Common myeloid progenitor, CD34-positive (primary cell): ENCODE data around the gene FOXL1.

Experiments used
- CTCF ChIA-PET: fragments of 350-600 bp; sonication (Branson Sonifier 250); formaldehyde crosslinking; loops from one replicate; lab custom pipeline; 2021; ENCODE audit warnings: antibody characterized with exemption; lab: Charles Lee
- POLR2A ChIA-PET: fragments of 350-600 bp; sonication (Branson Sonifier 250); formaldehyde crosslinking; loops from one replicate; lab custom pipeline; 2021; ENCODE audit warnings: antibody characterized with exemption; lab: Charles Lee
- DNase-seq, 3 donors: peaks; one replicate each; pipeline versions ENCODE4 v3.0.0 to v3.0.0-alpha.2; 2013
- H3K27ac ChIP-seq, 2 experiments: 1 replicate in 1 of 2; 2 replicates in 1 of 2; pipeline ENCODE4 v1.7.0; 2013; ENCODE audit warnings: inconsistent platforms in 2 of 2, low read length in 2 of 2, mild to moderate bottlenecking in 2 of 2, low read depth in 1 of 2, moderate library complexity in 1 of 2; ENCODE audit not compliant: severe bottlenecking in 2 of 2, insufficient read depth in 1 of 2, poor library complexity in 1 of 2
- H3K27me3 ChIP-seq, 5 experiments: replicated peaks in 2 of 5; 1 replicate in 3 of 5; 2 replicates in 2 of 5; pipeline versions ENCODE4 v1.6.1 to v1.7.0; 2013; ENCODE audit warnings: low read length in 4 of 5, mild to moderate bottlenecking in 2 of 5, moderate library complexity in 2 of 5, inconsistent platforms in 1 of 5; ENCODE audit not compliant: insufficient read depth in 5 of 5, control insufficient read depth in 4 of 5
- H3K36me3 ChIP-seq, 4 experiments: 1 replicate in 2 of 4; 2 replicates in 2 of 4; pipeline versions ENCODE4 v1.6.1 to v1.7.0; 2013; ENCODE audit warnings: low read length in 3 of 4, control low read depth in 1 of 4, mild to moderate bottlenecking in 1 of 4; ENCODE audit not compliant: control insufficient read depth in 4 of 4, insufficient read depth in 4 of 4
- H3K4me1 ChIP-seq, 4 experiments: 1 replicate in 3 of 4; 2 replicates in 1 of 4; pipeline versions ENCODE4 v1.6.1 to v1.7.1; 2013; ENCODE audit warnings: low read length in 3 of 4, mild to moderate bottlenecking in 3 of 4, control low read depth in 1 of 4, inconsistent platforms in 1 of 4, moderate library complexity in 1 of 4; ENCODE audit not compliant: control insufficient read depth in 4 of 4, insufficient read depth in 4 of 4; ENCODE audit errors: control extremely low read depth in 1 of 4
- H3K4me3 ChIP-seq, 7 experiments: 1 replicate in 4 of 7; 2 replicates in 3 of 7; pipeline versions ENCODE4 v1.5.1 to v1.7.0; 2013; ENCODE audit warnings: mild to moderate bottlenecking in 7 of 7, low read length in 6 of 7, moderate library complexity in 6 of 7, inconsistent platforms in 2 of 7, low read depth in 2 of 7, control low read depth in 1 of 7; ENCODE audit not compliant: insufficient read depth in 4 of 7, control insufficient read depth in 1 of 7; ENCODE audit errors: extremely low read depth in 1 of 7
- H3K9me3 ChIP-seq, 5 experiments: 1 replicate in 4 of 5; 2 replicates in 1 of 5; pipeline versions ENCODE4 v1.6.1 to v1.7.1; 2013; ENCODE audit warnings: low read length in 4 of 5, mild to moderate bottlenecking in 2 of 5, inconsistent platforms in 1 of 5, low read depth in 1 of 5, moderate library complexity in 1 of 5; ENCODE audit not compliant: control insufficient read depth in 4 of 5, insufficient read depth in 2 of 5; ENCODE audit errors: control extremely low read depth in 1 of 5
- WGBS: methylation state at CpG from one replicate; pipeline ENCODE4 v1.1.5; 2013; ENCODE audit not compliant: insufficient coverage; 5-methylcytosine and 5-hydroxymethylcytosine counted together

The FOXL1 gene

GRCh38 chr16:86547286-86547685, 31.1 kb upstream of the FOXL1 start:
- no peak for DNase-seq
- Histone ChIP-seq H3K36me3 (peaks cover 7 to 62% (median 40%) of the 10 kb centered on the region in 4 experiments), H3K27me3 (no peaks in the 10 kb centered on the region), H3K4me3 (no peak overlapping the region), H3K27ac (no peak overlapping the region), H3K9me3 (no peaks in the 10 kb centered on the region), H3K4me1 (no peaks in the 10 kb centered on the region)
- CTCF ChIA-PET: interaction anchor here (1.3 kb wide), 1 partner anchor 17 kb away, joined by 3 read pairs; no protein-coding TSS in a partner anchor
- 98% methylated on average over 9 of the region's 11 CpGs for WGBS
- POLR2A ChIA-PET: interaction anchor here (0.5 kb wide), 1 partner anchor 11 kb away, joined by 5 read pairs; no protein-coding TSS in a partner anchor

- ChIA-PET CTCF (interaction anchor here (1.1 kb wide), 1 partner anchor 514 kb away, joined by 5 read pairs; no protein-coding TSS in a partner anchor), POLR2A (no interaction called here)
- H3K27me3 ChIP-seq: no peaks in the 10 kb centered on the region
- WGBS: 86% methylated on average over 7 of the region's 8 CpGs
- no peak overlapping the region for H3K27ac ChIP-seq
- DNase-seq: no peak
- peaks cover under 1 to 4% (median 3%) of the 10 kb centered on the region in 4 experiments for H3K4me1 ChIP-seq
- H3K4me3 ChIP-seq: no peak overlapping the region
- no peaks in the 10 kb centered on the region for H3K9me3 ChIP-seq
- peaks cover 7 to 56% (median 37%) of the 10 kb centered on the region in 4 experiments for H3K36me3 ChIP-seq
These were observed 29.1 kb upstream of the FOXL1 start for GRCh38 chr16:86549076-86549892.

GRCh38 chr16:86549893-86550190, 28.5 kb upstream of the FOXL1 start:
- H3K27ac ChIP-seq: no peak overlapping the region
- no peak for DNase-seq
- CTCF ChIA-PET: interaction anchor here (1.1 kb wide), 1 partner anchor 514 kb away, joined by 5 read pairs; no protein-coding TSS in a partner anchor
- no peaks in the 10 kb centered on the region for H3K27me3 ChIP-seq
- no peak overlapping the region for H3K4me3 ChIP-seq
- peaks cover 7 to 53% (median 36%) of the 10 kb centered on the region in 4 experiments for H3K36me3 ChIP-seq
- POLR2A ChIA-PET: no interaction called here
- WGBS: 97% methylated on average over 7 of the region's 7 CpGs
- H3K9me3 ChIP-seq: no peaks in the 10 kb centered on the region
- peaks cover 3 to 9% (median 7%) of the 10 kb centered on the region in 4 experiments for H3K4me1 ChIP-seq

GRCh38 chr16:86550281-86550680, 28.1 kb upstream of the FOXL1 start:
- H3K4me1 ChIP-seq: peaks cover 3 to 11% (median 8%) of the 10 kb centered on the region in 4 experiments
- H3K4me3 ChIP-seq: no peak overlapping the region
- DNase-seq: no peak
- peaks cover 7 to 49% (median 35%) of the 10 kb centered on the region in 4 experiments for H3K36me3 ChIP-seq
- no peaks in the 10 kb centered on the region for H3K9me3 ChIP-seq
- H3K27me3 ChIP-seq: no peaks in the 10 kb centered on the region
- POLR2A ChIA-PET: no interaction called here
- CTCF ChIA-PET: interaction anchor here (1.1 kb wide), 1 partner anchor 513 kb away, joined by 5 read pairs; no protein-coding TSS in a partner anchor
- no peak overlapping the region for H3K27ac ChIP-seq
- WGBS: 86% methylated on average over 5 of the region's 5 CpGs

GRCh38 chr16:86553356-86553755, 25.0 kb upstream of the FOXL1 start:
- no peak overlapping the region for H3K4me3 ChIP-seq
- no peaks in the 10 kb centered on the region for H3K9me3 ChIP-seq
- no peak for DNase-seq
- CTCF ChIA-PET: interaction anchor here (1.0 to 1.1 kb wide), 2 partner anchors 10 to 726 kb away, joined by 3 to 4 read pairs; no protein-coding TSS in a partner anchor
- POLR2A ChIA-PET: no interaction called here
- peaks cover 3 to 16% (median 13%) of the 10 kb centered on the region in 4 experiments for H3K4me1 ChIP-seq
- 98% methylated on average over 8 of the region's 22 CpGs for WGBS
- H3K27me3 ChIP-seq: peaks cover 0 to 14% (median 7%) of the 10 kb centered on the region in 5 experiments
- H3K36me3 ChIP-seq: peaks cover 0 to 22% (median 18%) of the 10 kb centered on the region in 4 experiments
- H3K27ac ChIP-seq: no peak overlapping the region

GRCh38 chr16:86554599-86554916, 23.8 kb upstream of the FOXL1 start:
- DNase-seq: no peak
- Histone ChIP-seq H3K27ac (peak overlapping the region; percentile 88 to 95), H3K4me3 (peak overlapping the region; percentile 85 to 99 (median 95)), H3K27me3 (peaks cover 0 to 16% (median 9%) of the 10 kb centered on the region in 5 experiments), H3K36me3 (peaks cover 0 to 21% (median 16%) of the 10 kb centered on the region in 4 experiments), H3K9me3 (no peaks in the 10 kb centered on the region), H3K4me1 (peaks cover 3 to 16% (median 13%) of the 10 kb centered on the region in 4 experiments)
- CTCF ChIA-PET: no interaction called here
- 7% methylated on average over 10 of the region's 10 CpGs for WGBS
- POLR2A ChIA-PET: no interaction called here
